SK-N-MC (cell line): Measurements from ENCODE around the gene TNP2.
A peak's percentile ranks its signal among the peaks of the same experiment; 100 is the strongest.

Source experiments
- DNase-seq: peaks from one replicate; pipeline ENCODE4 v3.0.0-alpha.2; 2011; ENCODE audit warnings: low read depth, low spot score
- H3K27ac ChIP-seq: fragments of 200-600 bp; sonication (generic); 2 replicates; pipeline ENCODE4 v1.5.1; 2016; ENCODE audit warnings: mixed run types
- H3K36me3 ChIP-seq: fragments of 200-600 bp; sonication (generic); 2 replicates; pipeline ENCODE4 v1.6.1; 2017; ENCODE audit warnings: antibody characterized with exemption, low read length, mixed read lengths; ENCODE audit not compliant: insufficient read depth
- H3K4me3 ChIP-seq: fragments of 200-600 bp; sonication (generic); 2 replicates; pipeline ENCODE4 v1.5.1; 2016
- H3K9ac ChIP-seq: fragments of 200-600 bp; sonication (generic); 2 replicates; pipeline ENCODE4 v1.8.0; 2017; ENCODE audit warnings: mixed run types, mixed read lengths; ENCODE audit not compliant: insufficient read length
- H3K9me3 ChIP-seq: fragments of 200-600 bp; sonication (generic); 2 replicates; pipeline ENCODE4 v1.6.1; 2017; ENCODE audit warnings: low read depth, mild to moderate bottlenecking, antibody characterized with exemption, low read length, moderate library complexity, mixed read lengths
- EZH2 ChIP-seq: fragments of 200-600 bp; sonication (generic); IDR thresholded peaks from one replicate; pipeline ENCODE4 v1.6.1; 2017; ENCODE audit warnings: antibody characterized with exemption
- FOXP2 ChIP-seq: optimal IDR thresholded peaks from 2 replicates; pipeline ENCODE3; 2011; ENCODE audit warnings: mild to moderate bottlenecking, moderate library complexity; ENCODE audit not compliant: insufficient read depth; ENCODE audit errors: extremely low read length, control extremely low read depth
- POLR2AphosphoS5 ChIP-seq: IDR thresholded peaks from 2 replicates; pipeline ENCODE4 v1.6.1; 2012; ENCODE audit warnings: mild to moderate bottlenecking, low read depth, low read length, borderline replicate concordance

Gene TNP2

DNA sequence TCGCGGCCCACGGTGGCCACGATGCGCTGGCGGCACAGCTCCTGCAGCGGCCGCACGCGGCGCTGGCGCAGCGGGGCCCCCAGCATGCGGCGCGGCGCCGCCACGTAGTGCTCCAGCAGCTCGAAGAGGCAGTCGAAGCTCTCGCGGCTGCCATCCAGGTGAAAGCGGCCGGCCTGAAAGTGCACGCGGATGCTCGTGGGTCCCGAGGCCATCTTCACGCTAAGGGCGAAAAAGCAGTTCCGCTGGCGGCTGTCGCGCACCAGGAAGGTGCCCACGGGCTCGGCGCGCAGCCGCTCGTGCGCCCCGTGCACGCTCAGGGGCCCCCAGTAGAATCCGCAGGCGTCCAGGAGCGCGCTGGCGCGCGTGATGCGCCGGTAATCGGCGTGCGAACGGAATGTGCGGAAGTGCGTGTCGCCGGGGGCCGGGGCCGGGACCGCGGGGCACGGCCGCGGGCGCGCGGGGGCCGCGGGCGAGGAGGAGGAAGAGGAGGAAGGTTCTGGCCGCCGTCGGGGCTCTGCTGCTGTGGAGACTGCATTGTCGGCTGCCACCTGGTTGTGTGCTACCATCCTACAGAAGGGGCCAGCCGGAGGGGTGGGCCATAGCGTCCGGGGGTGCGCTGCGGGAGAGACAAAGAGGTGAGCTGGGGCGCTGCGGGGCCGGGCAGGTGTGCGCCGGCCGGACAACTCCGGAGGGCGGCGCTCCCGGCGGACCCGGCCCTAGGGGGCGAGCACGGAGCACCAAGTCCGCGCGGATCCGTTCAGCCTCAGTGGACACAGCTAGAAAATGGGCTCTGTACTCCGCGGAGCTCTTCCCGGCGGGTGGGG is 14.0 kb downstream of the TNP2 start:
- H3K27ac ChIP-seq, result no peak overlapping the region

DNA sequence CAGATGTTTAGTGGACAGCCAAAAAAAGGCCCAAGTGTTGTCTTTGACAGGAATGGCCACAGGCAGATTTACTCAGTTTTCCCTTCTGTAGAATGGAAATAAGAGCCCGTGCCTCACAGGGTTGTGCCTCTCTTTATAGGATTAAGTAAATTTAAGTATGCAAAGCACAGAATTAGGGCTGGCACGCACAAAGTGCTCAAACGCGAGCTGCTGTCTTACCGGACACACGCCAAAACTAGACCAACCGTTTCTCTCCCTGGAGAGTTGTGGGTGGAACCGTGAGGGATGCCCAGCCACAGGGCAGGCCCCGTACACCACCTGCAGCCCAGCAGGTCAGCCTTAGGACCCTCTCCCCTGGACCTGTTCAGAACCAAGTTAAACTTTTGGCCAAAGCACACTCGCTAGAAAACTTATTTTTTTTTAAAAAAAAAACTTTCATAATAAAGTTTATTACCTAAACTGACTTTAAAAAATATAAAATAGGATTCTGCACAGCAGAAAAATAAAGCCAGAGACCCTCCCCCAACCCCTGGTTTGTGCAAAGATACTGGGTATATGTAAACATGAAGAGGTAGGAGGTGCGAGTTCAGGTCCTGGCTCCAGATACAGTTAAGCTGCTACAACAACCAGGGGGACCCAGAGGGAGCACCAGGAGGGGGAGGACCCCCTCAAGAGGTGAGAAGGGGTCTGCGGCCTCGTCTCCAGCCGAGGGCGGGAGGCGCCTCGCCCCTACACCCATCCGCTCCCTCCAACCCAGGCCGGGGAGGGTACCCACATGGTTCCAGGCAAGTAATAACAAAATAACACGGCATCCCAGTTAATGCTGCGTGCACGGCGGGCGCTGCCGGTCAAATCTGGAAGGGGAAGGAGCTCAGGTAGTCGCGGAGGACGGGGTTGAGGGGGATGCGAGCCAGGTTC is 14.9 kb downstream of the TNP2 start:
- Histone ChIP-seq H3K9ac (no peak overlapping the region), H3K36me3 (no peaks in the 10 kb centered on the region), H3K4me3 (peak overlapping the region; percentile 80), H3K9me3 (no peaks in the 10 kb centered on the region), H3K27ac (no peak overlapping the region)
- TF ChIP-seq FOXP2 (no peak), POLR2AphosphoS5 (no peak), EZH2 (no peak)
- no peak for DNase-seq

More for the DNA sequence above, 14.0 kb downstream of the TNP2 start:
- H3K9me3 ChIP-seq, result no peaks in the 10 kb centered on the region
- peak overlapping the region; percentile 80 for H3K4me3 ChIP-seq
- TF ChIP-seq EZH2 (peak; percentile 39), POLR2AphosphoS5 (no peak)
- H3K36me3 ChIP-seq, result no peaks in the 10 kb centered on the region
- no peak overlapping the region for H3K9ac ChIP-seq
- DNase-seq, result no peak

DNA sequence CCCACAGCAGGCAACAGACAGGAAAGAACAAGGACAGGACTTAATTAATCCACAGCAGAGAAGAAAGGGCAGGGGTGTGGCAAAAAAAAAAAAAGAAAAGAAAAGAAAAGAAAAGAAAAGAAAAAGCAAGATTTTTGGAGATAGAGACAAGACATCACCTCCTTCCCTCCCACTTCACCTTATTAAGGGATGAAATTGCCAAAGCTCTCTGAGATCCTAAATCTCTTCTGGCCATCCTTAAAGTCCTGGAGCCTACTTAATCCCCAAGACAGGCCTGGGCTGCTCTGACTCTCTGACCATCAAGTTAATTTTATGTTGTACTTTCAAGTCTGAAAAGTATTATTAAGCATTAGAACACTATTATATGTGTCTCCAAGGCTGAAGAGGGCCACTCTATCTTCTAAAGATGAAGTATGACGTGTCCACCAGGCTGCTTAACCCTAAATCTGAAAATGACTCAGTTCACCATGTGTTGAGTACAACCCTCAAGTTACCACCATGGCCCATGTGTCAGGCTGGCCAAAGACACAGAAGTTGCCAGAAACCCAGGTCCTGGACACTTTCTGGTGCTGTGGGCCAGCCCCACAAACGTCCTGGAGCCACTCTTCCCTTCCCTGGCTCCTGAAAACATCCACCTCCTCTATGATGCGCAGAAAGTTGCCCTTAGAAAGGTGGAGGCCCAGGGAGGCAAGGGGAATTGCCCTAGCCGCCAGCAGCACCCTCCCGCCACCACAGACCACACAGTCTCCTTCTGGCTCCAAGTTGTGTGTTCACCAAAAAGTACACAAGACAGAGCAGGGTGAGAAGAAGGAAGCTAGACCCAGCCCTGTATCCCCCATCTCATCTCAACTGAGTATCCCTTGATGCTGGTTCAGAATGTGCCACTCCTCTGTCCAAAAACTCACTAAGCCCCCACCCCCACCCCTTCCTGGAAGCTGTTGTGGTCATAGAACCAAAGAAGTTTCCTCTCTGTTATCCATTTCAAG is 15.8 kb downstream of the TNP2 start:
- Histone ChIP-seq H3K9me3 (no peaks in the 10 kb centered on the region), H3K27ac (no peak overlapping the region), H3K36me3 (no peaks in the 10 kb centered on the region), H3K4me3 (no peak overlapping the region), H3K9ac (no peak overlapping the region)
- TF ChIP-seq POLR2AphosphoS5 (no peak), FOXP2 (no peak), EZH2 (no peak)
- DNase-seq, result no peak

GRCh38 chr16:11252482-11252931 is 16.6 kb downstream of the TNP2 start:
- no peaks in the 10 kb centered on the region for H3K9me3 ChIP-seq
- H3K9ac ChIP-seq, result no peak overlapping the region
- TF ChIP-seq POLR2AphosphoS5 (no peak), FOXP2 (no peak), EZH2 (no peak)
- H3K4me3 ChIP-seq, result no peak overlapping the region
- H3K36me3 ChIP-seq, result no peaks in the 10 kb centered on the region
- H3K27ac ChIP-seq, result no peak overlapping the region
- no peak for DNase-seq

GRCh38 chr16:11251525-11252481 is 17.3 kb downstream of the TNP2 start:
- TF ChIP-seq FOXP2, result no peak
- no peak for TF ChIP-seq POLR2AphosphoS5
- no peak for TF ChIP-seq EZH2
- H3K27ac ChIP-seq, result no peak overlapping the region
- H3K4me3 ChIP-seq, result no peak overlapping the region
- H3K9me3 ChIP-seq, result no peaks in the 10 kb centered on the region
- DNase-seq, result no peak
- H3K36me3 ChIP-seq, result no peaks in the 10 kb centered on the region
- no peak overlapping the region for H3K9ac ChIP-seq

GRCh38 chr16:11250786-11251524 is 18.2 kb downstream of the TNP2 start:
- no peak overlapping the region for H3K9ac ChIP-seq
- H3K36me3 ChIP-seq, result no peaks in the 10 kb centered on the region
- no peak for DNase-seq
- TF ChIP-seq EZH2 (no peak), FOXP2 (no peak), POLR2AphosphoS5 (no peak)
- H3K9me3 ChIP-seq, result no peaks in the 10 kb centered on the region
- no peak overlapping the region for H3K4me3 ChIP-seq
- no peak overlapping the region for H3K27ac ChIP-seq
